LNCaP clone FGC (cell line): ENCODE results near the gene ZFP36L1.

Experiments used
- DNase-seq: peaks from one replicate; pipeline ENCODE4 v3.0.0-alpha.2; 2011; ENCODE audit warnings: low read depth
- H3K4me3 ChIP-seq: 2 replicates; pipeline ENCODE4 v1.5.1; 2011; ENCODE audit warnings: mild to moderate bottlenecking, low read depth, low read length, control low read depth
- TF ChIP-seq, protein P1 (sequence below): IDR thresholded peaks from 2 replicates; pipeline ENCODE4 v1.5.1; 2012; ENCODE audit warnings: mild to moderate bottlenecking; ENCODE audit not compliant: control insufficient read depth, insufficient read depth; ENCODE audit errors: extremely low read depth

Gene ZFP36L1

DNA sequence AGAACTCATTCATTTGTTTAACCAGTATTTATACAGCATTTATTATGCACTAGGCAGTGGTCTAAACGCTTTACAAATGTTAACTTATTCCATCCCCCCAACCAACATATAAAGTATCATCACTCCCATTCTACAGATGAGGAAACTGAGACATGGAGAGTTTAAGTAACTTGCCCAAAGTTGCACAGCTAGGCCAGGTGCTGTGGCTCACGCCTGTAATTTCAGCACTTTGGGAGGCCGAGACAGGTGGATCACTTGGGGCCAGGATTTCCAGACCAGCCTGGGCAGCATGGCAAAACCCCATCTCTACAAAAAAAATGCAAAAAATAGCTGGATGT lies 37.9 kb downstream of the ZFP36L1 start:
- no peak for DNase-seq
- H3K4me3 ChIP-seq = no peak overlapping the region
- TF ChIP-seq, protein P1, sequence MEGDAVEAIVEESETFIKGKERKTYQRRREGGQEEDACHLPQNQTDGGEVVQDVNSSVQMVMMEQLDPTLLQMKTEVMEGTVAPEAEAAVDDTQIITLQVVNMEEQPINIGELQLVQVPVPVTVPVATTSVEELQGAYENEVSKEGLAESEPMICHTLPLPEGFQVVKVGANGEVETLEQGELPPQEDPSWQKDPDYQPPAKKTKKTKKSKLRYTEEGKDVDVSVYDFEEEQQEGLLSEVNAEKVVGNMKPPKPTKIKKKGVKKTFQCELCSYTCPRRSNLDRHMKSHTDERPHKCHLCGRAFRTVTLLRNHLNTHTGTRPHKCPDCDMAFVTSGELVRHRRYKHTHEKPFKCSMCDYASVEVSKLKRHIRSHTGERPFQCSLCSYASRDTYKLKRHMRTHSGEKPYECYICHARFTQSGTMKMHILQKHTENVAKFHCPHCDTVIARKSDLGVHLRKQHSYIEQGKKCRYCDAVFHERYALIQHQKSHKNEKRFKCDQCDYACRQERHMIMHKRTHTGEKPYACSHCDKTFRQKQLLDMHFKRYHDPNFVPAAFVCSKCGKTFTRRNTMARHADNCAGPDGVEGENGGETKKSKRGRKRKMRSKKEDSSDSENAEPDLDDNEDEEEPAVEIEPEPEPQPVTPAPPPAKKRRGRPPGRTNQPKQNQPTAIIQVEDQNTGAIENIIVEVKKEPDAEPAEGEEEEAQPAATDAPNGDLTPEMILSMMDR = no peak

DNA sequence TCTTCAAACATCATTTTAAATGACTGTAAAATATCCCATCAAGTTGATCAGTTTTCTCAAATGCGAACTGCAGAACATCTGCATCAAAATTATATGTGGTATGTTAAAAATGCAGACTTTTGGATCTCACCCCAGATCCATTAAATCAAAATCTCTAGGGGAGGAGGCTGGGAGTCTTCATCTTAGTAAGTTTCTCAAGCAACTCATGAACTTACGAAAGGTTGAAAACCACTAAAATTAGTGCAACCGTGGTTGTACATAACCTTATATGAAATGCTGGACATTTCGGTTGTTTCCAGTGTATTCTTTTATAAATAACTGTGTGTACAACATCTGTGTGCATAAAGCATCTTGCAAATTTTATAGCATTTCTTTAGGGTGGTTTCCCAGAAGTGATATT lies 39.2 kb downstream of the ZFP36L1 start:
- no peak overlapping the region for H3K4me3 ChIP-seq
- TF ChIP-seq, protein P1 = no peak
- DNase-seq = no peak

- no peak overlapping the region for H3K4me3 ChIP-seq
- DNase-seq = no peak
- TF ChIP-seq, protein P1 = no peak
Measured at GRCh38 chr14:68752271-68753006, 40.4 kb downstream of the ZFP36L1 start.

DNA sequence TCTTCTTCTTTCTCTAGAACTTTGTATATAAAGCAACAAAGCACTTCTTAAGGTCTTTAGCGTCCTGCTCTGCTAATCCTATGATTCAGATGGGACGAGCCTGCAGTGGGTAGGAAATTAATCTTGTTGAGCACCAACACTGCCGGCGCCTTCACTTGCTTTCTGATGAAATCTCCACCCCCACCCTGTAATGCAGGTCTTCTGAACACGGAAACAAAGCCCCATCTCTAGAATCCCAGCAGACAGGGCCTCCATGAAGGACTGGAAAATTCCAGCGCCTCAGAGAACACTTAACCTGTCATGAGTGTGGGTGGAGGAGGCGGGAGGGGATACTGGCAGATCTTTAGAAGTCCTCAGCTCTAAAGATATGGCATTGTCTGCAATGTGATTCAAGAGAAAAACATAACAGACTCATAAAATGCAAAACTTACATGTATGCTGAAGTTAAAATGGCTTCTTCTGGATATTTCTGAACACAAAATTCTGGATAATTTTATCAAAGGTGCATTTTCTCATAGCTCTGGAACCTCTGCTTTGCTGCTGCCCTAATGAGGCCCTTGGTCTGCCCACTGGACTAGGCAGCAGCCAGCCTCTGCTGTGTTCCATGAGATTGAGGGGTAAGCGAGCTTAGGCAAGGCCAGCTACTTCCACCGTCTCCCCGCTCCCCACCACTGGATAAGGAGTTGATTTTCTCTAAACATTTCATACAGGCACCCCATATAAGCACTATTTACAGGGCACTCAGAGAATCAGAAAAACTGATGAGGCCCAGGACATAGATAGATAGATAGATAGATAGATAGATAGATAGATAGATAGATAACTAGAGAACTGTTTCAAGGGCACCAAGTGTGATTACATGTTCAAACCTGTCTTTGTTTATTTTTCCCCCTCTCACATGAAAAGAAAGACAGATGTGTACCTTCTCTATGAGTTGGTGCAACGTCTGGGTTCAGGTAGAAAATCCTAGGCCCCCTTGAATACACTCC lies 43.1 kb downstream of the ZFP36L1 start:
- TF ChIP-seq, protein P1 = no peak
- no peak overlapping the region for H3K4me3 ChIP-seq

DNA sequence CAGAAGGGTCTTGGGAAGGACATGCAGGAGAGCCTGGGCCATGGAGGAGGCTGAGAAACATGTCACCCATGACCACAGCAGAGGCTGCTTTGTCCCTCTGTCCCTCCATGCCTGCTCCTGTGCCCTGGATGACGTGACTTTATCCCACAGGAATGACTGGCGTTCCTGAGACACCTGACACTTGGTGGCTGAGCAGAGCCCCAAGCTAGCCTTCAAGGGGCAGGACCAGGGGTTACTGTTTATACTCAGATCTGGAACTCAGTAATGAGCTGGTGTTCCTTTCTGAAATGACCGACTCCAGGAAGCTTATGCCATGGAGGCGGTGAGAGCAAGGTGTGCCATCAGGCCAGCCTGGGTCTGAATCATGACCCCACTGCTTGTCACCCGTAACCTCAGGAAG lies 44.2 kb downstream of the ZFP36L1 start:
- H3K4me3 ChIP-seq = no peak overlapping the region
- no peak for DNase-seq
- TF ChIP-seq, protein P1 = no peak

More for the DNA sequence above, 43.1 kb downstream of the ZFP36L1 start:
- DNase-seq = no peak

- H3K4me3 ChIP-seq = no peak overlapping the region
- TF ChIP-seq, protein P1 = no peak
- no peak for DNase-seq
Measured at GRCh38 chr14:68748260-68748659, 44.6 kb downstream of the ZFP36L1 start.
